Measurements from ENCODE around the gene PPP4C.

DNA sequence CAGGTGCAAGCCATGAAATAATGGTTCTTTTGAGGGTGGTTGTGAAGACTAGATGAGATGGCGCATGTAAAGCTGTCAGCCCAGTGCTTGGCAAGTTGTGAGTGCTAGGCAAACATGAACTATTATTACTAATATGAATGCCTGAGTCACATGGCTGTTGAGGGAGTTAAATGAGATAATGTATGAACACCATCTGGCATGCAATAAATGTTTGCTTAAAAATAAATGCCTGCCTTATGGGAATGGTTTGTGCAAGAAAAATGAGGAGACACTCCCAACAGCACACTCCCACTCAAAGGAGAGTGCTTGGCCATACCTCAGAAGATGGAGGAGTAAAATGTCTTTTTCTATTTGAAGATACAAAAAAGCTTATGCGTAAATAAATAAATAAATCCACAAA lies 43.6 kb downstream of the PPP4C start:
- TF ChIP-seq CTCF (IDR thresholded peaks at IDR 0.05) (no peak), POLR2A (IDR thresholded peaks at IDR 0.05) (no peak)

Measured in Peyer's patch (tissue), 4 donors.